GM18519 (cell line): Measurements from ENCODE around the gene RSBN1.
A peak's percentile ranks its signal among the peaks of the same experiment; 100 is the strongest.
"Not testable (repeated sequence)": the region's sequence is repeated elsewhere in the genome, so short reads cannot be mapped to it uniquely, and the experiment has no call there.

ENCODE experiments used
- ATAC-seq: cut with Tn5 transposase; IDR thresholded peaks from one replicate; pipeline ENCODE4 v1.9.1; 2021; ENCODE audit warnings: mild to moderate bottlenecking, moderate library complexity; ENCODE audit not compliant: unreplicated experiment, low FRiP score

Gene RSBN1

DNA sequence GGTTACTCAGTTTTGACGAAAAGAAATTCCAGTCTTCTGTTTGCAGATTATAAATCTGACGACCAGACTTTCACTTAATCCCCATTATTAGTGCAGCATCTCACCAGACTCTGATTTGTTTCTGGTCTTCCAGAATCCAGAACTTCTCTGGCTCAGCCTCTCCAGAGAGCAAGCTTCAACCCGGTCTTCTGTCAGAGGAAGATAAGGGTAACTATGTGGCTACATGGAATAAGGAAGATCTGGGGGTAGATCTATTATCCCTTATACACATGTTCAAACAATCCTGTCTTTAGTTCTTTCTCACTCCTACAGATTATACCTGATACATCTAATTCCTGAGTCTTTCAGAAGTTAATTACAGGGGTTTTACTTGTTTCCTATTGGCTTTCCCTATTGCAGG, 62.9 kb downstream of the RSBN1 start:
- no peak for ATAC-seq

DNA sequence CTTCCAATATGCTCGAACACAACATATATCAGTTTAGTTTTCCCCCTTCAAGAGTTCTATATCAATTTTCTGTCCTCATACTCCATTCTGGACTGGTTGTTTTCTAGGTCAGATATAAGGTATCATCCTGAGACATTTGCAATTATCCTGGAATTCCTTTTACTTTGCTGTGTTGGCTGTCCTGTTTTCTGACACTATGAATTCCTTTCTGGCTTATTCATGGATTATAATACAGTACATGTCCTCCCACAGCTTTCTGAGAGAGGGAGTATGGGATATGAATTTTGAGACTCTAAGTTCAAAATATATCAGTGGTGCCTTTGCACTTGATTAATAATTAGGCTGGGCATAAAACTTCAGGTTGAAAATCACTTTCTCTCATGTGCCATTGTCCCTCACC, 64.9 kb downstream of the RSBN1 start:
- ATAC-seq, result no peak

DNA sequence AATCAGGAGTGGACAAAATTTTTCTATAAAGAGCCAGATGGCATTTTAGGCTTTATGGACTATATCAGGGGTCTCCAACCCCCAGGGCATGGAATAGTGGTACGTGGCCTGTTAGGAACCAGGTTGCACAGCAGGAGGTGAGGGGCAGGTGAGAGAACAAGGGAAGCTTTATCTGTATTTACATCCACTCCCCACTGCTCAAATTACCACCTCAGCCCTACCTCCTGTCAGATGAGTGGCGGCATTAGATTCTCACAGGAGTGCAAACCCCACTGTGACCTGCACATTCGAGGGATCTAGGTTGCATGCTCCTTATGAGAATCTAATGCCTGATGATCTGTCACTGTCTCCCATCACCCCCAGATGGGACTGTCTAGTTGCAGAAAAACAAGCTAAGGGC, 66.9 kb downstream of the RSBN1 start:
- no peak for ATAC-seq

DNA sequence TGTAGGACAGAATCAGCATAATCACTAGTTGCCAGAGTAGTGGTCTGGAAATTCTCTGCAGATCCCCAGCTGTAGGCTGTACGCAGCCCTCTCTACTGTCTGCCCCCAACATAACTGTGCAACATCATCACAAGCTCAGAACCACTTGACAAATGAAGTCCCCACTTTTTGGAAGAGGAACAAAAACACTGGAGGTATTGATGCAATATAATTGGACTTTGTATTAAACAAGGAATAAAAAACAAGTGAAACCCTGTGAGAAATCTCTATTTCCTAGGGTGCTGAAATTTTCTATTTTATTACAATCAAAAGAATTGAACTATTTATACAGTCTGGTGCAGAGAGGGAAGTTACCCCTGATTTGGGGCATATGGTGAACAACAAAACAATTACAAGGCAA, 68.2 kb downstream of the RSBN1 start:
- no peak for ATAC-seq

DNA sequence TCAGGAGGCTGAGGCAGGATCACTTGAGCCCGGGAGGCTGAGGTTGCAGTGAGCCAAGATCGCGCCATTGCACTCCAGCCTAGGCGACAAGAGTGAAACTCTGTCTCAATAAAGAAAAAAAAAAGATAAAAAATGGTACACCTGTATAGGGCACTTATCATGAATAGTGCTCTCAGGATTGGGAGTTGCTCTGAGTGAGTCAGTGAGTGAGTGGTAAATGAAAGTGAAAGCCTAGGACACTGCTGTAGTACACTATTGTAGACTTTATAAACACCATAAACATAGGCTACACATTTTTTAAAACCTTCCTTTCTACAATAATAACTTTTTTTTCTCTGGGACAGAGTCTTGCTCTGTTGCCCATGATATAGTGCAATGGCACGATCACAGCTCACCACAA, 69.8 kb downstream of the RSBN1 start:
- peak; percentile 62 for ATAC-seq

DNA sequence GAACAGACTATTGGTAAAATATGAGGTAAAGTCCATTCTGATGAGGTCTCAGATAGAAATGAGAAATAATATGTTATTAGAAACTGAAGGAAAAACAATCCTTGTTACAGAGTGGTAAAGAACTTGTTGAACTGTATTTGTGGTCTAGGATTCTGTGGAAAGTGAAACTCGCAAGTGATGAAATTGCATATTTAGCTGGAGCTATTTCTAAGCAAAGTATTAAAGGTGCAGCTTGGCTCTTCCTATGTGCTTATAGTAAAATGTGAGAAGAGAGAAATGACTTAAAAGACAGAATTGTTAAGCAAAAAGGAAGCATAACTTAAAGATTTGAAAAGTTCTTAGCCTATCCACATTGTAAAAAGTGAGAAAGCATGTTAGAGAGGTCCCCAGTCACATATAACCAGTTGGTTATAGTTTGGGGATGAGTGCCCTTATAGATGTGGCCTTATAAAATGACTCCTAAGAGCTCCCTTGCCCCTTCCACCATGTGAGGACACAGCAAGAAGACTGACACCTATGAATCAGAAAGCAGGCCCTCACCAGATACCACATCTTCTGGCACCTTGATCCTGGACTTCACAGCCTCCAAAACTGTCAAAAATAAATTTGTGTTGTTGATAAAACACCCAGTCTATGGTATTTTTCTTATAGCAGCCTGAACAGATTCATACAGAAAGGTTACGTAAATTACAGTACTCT, 77.8 kb downstream of the RSBN1 start:
- no peak for ATAC-seq

DNA sequence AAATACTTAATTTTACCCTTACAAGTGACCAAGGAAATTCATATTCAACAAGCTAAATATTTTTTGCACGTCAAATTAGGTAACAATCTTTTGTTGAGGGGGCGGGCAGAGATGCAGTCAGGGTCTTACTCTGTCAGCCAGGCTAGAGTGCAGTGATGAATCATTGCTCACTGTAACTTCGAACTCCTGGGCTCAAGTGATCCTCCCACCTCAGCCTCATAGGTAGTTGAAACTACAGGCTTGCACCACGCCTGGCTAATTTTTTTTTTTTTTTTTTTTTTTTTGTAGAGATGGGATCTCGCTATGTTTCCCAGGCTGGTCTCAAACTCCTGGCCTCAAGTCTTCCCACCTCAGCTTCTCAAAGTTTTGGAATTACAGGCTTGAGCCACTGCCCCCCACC, 79.5 kb downstream of the RSBN1 start:
- ATAC-seq, result no peak

DNA sequence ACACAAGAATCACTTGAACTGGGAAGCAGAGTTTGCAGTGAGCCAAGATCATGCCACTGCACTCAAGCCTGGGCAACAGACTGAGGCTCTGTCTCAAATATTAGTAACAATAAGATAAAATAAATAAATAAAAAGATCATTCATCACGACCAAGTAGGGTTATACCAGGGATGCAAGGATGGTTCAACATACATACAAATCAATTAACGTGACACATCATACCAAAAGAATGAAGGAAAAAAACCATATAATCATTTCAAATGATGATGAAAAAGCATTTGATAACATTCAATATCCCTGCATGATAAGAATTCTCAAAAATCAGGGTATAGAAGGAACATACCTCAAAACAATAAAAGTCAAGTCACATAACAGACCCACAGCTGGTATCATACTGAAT, 91.3 kb downstream of the RSBN1 start:
- ATAC-seq, result no peak

DNA sequence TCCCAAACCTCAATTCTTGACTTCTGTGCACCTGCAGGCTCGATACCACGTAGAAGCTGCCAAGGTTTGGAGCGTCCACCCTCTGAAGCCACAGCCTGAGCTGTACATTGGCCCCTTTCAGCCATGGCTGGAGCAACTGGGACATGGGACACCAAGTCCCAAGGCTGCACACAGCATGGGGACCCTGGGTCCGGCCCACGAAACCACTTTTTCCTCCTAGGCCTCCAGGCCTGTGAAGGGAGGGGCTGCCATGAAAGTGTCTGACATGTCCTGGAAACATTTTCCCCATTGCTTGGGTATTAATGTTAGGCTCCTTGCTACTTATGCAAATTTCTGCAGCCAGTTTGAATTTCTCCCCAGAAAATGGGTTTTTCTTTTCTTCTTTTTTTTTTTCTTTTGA, 93.7 kb downstream of the RSBN1 start:
- ATAC-seq, result not testable (repeated sequence)

DNA sequence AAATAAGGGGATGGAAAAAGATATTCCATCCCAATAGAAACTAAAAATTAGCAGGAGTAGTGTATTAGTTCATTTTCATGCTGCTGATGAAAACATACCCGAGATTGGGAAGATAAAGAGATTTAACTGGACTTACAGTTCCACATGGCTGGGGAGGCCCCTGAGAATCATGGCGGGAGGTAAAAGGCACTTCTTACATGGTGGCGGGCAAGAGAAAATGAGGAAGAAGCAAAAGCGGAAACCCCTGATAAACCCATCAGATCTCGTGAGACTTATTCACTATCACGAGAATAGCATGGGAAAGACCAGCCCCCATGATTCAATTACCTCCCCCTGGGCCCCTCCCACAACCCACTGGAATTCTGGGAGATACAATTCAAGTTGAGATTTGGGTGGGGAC, 94.8 kb downstream of the RSBN1 start:
- not testable (repeated sequence) for ATAC-seq

DNA sequence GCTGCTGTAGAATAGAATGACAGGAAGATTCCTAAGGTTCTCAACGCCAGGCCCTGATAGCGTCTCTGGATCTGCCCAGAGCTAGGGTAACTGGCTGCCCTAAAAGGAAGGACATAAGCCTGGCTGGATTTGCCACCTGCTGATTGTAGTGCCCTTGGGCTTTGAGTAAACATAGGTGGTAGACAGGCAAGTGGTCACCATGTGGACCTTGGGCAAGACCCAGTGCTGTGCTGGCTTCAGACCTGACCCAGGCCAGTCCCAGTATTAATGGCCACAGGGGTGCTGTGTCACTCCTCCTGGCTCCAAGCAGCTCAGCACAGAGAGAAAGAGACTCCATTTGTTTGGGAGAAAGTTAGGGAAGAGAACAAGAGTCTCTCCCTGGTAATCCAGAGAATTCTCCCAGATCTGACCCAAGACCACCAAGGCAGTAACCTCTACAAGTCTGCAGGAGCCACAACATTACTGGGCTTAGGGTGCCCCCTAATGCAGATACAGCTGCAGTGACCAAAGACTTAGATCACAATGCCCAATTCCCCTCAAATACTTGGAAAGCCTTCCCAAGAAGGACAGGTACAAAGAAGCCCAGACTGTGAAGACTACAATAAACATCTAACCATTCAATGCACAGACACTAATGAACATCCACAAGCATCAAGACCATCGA, 97.5 kb downstream of the RSBN1 start:
- no peak for ATAC-seq
